Measurements from ENCODE around the gene PXT1. TPM values are rescaled to one million over a fixed set of nuclear protein-coding genes. Genes with fewer than 3 reads are reported as not detected.
"Not testable (repeated sequence)": the region's sequence is repeated elsewhere in the genome, so short reads cannot be mapped to it uniquely, and the experiment has no call there.

Gene PXT1
- total RNA-seq, 1 donor from 2014 or later, result not detected

- DNase-seq (ENCODE audit: low spot score in 2 of 2, unreplicated experiment in 2 of 2), result no peak
- peaks cover 2% of the 10 kb centered on the region for H3K4me1 Mint-ChIP-seq
- peaks cover 55% of the 10 kb centered on the region for H3K36me3 Mint-ChIP-seq
- H3K27ac Mint-ChIP-seq, result no peak overlapping the region
- no peaks in the 10 kb centered on the region for H3K27me3 Mint-ChIP-seq (ENCODE audit: low read depth)
- no peak for TF ChIP-seq CTCF (IDR thresholded peaks at IDR 0.05; ENCODE audit: unreplicated experiment)
- no peak overlapping the region for H3K4me3 Mint-ChIP-seq
- H3K9me3 Mint-ChIP-seq, result no peaks in the 10 kb centered on the region
Measured at GRCh38 chr6:36487698-36488097, 45.0 kb upstream of the PXT1 start.

- Mint-ChIP-seq H3K9me3 (no peaks in the 10 kb centered on the region), H3K4me1 (no peaks in the 10 kb centered on the region), H3K4me3 (no peak overlapping the region), H3K36me3 (peaks cover 63% of the 10 kb centered on the region), H3K27me3 (ENCODE audit: low read depth) (no peaks in the 10 kb centered on the region), H3K27ac (no peak overlapping the region)
- no peak for DNase-seq (ENCODE audit: low spot score in 2 of 2, unreplicated experiment in 2 of 2)
- TF ChIP-seq CTCF (IDR thresholded peaks at IDR 0.05; ENCODE audit: unreplicated experiment), result no peak
Measured at GRCh38 chr6:36484736-36485135, 42.1 kb upstream of the PXT1 start.

GRCh38 chr6:36483326-36483725, 40.7 kb upstream of the PXT1 start:
- not testable (repeated sequence) for H3K4me3 Mint-ChIP-seq; H3K27ac Mint-ChIP-seq; DNase-seq (ENCODE audit: low spot score in 2 of 2, unreplicated experiment in 2 of 2); H3K9me3 Mint-ChIP-seq; H3K27me3 Mint-ChIP-seq (ENCODE audit: low read depth)
- peaks cover 58% of the 10 kb centered on the region for H3K36me3 Mint-ChIP-seq
- peaks cover 11% of the 10 kb centered on the region for H3K4me1 Mint-ChIP-seq

GRCh38 chr6:36479256-36479655, 36.6 kb upstream of the PXT1 start:
- H3K4me3 Mint-ChIP-seq, result no peak overlapping the region
- H3K36me3 Mint-ChIP-seq, result peaks cover 36% of the 10 kb centered on the region
- no peak for DNase-seq (ENCODE audit: low spot score in 2 of 2, unreplicated experiment in 2 of 2)
- H3K9me3 Mint-ChIP-seq, result no peaks in the 10 kb centered on the region
- peak overlapping the region; percentile 18 for H3K27ac Mint-ChIP-seq
- no peaks in the 10 kb centered on the region for H3K27me3 Mint-ChIP-seq (ENCODE audit: low read depth)
- H3K4me1 Mint-ChIP-seq, result peaks cover 23% of the 10 kb centered on the region
- TF ChIP-seq CTCF (IDR thresholded peaks at IDR 0.05; ENCODE audit: unreplicated experiment), result no peak

- Mint-ChIP-seq H3K4me1 (peaks cover 23% of the 10 kb centered on the region), H3K27ac (no peak overlapping the region), H3K36me3 (peaks cover 32% of the 10 kb centered on the region), H3K9me3 (no peaks in the 10 kb centered on the region), H3K27me3 (ENCODE audit: low read depth) (no peaks in the 10 kb centered on the region), H3K4me3 (no peak overlapping the region)
- DNase-seq (ENCODE audit: low spot score in 2 of 2, unreplicated experiment in 2 of 2), result no peak
- TF ChIP-seq CTCF (IDR thresholded peaks at IDR 0.05; ENCODE audit: unreplicated experiment), result no peak
Measured at GRCh38 chr6:36478051-36478526, 35.4 kb upstream of the PXT1 start.

- DNase-seq (ENCODE audit: low spot score in 2 of 2, unreplicated experiment in 2 of 2), result no peak
- no peak for TF ChIP-seq CTCF (IDR thresholded peaks at IDR 0.05; ENCODE audit: unreplicated experiment)
- H3K27ac Mint-ChIP-seq, result no peak overlapping the region
- H3K4me3 Mint-ChIP-seq, result no peak overlapping the region
- no peaks in the 10 kb centered on the region for H3K27me3 Mint-ChIP-seq (ENCODE audit: low read depth)
- no peaks in the 10 kb centered on the region for H3K9me3 Mint-ChIP-seq
- H3K36me3 Mint-ChIP-seq, result peaks cover 21% of the 10 kb centered on the region
- H3K4me1 Mint-ChIP-seq, result no peaks in the 10 kb centered on the region
Measured at GRCh38 chr6:36469946-36470345, 27.3 kb upstream of the PXT1 start.

Measured in mesothelial cell of epicardium (in vitro differentiated cells).